GM18508 (cell line): ENCODE results near the gene CARD16.
"Not testable (repeated sequence)": the region's sequence is repeated elsewhere in the genome, so short reads cannot be mapped to it uniquely, and the experiment has no call there.

Experiments
- ATAC-seq: cut with Tn5 transposase; IDR thresholded peaks from one replicate; pipeline ENCODE4 v1.9.1; 2021; ENCODE audit warnings: moderate number of reproducible peaks; ENCODE audit not compliant: insufficient read depth, unreplicated experiment

The CARD16 gene

DNA sequence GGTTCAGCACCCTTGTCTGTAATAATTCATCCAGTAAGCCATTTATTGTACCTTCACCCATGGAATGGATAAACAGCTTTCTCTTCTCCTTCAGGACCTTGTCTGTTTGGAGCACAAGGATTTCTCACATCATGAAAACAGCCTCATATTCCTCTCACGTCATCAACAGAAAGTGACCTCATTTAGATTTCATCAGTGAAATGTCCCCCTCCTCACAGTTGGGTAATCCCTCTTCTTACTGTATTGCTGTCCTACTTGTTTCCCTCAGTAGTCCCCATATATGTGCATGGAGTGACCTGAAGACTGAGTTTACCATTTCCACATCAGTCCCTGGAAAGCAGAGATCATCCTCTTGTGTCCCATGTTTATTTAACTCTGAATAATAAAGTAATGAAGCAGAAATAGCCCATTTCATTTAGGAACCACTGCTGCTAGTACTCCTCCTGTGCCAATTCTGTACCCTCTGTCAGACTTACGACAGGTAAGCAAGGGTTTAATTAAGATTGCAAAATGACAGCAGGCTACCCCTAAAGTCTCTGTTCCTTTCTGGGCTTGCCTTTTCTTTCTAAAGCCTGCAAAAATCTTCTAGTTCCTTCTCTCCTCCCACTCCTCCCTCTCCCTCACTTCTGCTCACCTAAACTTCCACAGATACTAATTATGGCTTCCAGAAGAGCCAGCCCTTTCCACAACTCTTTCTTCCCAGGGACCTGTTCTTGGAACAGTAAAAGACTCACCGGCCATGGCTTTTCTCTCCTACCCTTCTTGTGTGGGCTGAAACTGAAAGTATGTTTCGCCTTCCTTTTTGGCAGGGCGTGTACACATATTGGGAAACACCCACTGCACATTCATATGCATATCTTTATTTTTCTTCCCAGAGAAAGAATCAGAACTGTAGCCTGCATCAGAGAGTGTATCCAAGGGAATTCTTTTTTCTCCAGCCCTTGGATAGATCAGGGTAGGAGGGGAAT lies at the start of gene CARD16:
Gene CARD16 (minus strand): TSS at position 779 of the 968 bp plus-strand sequence. CDS start 38 bp downstream, at position 741.
- ATAC-seq: peak; percentile 99

DNA sequence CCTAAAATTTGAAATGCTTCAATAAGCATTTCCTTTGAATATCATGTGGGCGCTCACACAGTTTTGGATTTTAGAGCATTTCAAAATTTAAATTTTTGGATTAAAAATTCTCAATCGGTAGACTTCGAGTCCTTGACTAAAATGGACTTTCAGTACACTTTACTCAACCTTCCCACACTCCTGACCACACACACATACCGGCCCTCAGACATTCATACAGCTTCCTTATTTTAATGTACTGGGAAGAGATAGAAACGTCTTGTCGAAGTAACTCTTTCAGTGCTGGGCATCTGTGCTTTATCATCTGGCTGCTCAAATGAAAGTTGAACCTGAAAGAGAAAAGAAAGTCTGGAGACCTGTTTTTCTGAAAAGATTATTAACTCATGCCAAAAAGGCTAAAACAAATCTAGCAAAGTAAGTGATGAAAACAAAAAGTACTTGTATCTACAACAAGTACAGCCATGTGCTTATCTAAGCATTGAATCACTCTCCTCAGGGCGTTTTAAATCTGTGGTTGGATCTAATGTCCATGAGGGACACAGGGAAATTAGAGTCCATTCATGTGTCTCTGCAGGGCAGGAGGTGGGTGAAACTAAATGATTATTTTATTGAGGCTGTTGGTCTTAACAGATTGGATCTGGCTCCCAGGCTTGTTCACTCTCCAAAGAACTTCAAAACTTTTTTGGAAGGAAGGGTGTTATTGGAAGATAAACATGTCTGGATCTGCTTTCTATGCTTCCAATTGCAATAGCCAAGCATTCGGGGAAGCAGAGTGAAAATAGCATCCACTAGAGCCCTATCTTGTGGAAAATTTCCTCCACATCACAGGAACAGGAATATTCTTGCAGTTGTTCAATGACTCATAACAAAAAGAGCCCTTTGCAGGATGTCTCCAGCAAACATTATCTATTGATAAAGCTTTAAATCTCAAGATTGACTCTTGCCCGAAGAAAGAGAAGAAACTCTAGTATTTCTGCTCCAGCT lies 47.4 kb upstream of the CARD16 start:
- ATAC-seq: no peak

DNA sequence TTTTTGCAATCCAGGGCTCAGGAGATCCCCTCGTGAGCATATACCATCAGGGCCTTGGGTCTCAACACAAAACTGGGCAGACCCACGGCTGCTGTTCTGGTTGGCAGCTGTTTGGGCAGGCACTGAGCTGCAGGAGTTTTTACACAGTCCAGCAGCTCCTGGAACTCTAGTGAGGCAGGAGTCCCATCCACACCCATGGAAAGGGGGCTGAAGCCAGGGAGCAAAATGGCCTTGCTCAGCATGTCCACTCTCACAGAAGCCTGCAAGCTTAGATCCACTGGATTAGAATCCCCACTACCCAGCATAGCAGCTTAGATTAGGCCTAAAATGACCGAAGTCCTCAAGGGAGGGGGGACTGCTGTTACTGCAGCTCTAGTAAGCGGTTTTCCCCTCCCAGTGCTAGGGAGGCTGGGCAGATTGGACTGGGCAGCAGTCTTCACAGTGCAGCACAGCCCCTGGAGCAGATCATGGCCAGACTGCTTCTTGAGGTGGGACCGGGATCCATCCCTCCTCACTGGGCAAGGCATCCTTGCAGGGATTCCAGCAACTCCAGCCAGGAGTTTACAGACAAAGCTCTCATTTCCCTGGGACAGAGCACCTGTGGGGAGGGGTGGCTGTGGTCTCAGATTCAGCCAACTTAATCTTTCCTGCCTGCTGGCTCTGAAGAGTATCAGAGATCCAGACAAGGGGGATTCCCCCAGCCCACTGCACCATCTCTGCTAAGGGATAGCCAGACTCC lies 36.4 kb upstream of the CARD16 start:
- ATAC-seq: no peak

DNA sequence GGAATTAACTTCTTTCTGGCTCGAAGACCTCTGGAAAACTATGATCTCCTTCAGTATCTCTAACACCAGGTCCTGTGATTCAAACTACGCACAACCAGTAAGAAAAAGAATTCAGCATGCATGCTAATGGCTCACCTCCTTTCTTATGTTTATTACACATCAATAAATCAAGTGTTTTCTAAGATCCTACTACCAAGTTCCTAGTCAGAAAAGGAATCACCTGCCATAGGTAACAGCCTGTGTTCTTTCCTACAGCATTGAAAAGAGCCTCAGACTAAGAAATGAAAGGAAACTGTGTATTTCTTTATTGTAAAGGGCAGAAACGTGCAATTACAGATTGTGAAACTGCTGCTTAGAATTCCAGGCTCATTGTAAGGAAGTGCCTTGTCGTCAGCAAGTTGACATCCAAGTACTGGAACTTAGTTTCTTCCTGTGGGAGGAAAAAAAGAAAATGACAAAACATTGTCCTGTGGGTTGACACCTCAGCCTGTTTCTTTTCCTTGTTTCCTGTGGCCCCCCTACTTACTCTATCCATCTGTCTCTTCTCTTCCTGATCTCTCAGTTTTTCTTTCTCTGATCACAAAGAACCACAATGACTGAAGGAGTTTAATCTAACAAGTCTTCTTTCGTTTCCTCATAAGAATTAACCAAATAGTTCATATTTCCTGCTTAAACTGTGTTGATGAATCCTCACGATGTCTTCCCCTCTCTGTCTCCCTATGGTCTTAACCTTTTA lies 35.2 kb upstream of the CARD16 start:
- not testable (repeated sequence) for ATAC-seq

DNA sequence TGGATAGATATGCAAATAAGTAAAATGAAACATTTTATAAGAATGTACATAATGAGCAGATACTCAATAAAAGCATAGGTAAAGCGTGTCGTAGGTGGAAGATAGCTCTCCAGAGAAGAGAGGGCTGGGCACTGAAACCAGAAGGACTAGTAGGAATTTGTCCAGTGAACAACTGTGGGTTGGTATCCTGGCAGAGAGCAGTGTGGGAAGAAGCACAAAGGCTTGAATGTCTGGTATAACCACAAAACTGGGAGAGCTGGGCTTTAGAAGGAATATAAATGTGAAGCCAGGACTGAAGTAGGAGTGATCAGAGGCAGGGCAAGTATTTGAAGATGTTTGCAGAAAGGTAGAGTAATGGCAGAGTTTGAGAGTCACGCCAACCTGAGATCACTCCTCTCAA lies 33.1 kb upstream of the CARD16 start:
- ATAC-seq: no peak

DNA sequence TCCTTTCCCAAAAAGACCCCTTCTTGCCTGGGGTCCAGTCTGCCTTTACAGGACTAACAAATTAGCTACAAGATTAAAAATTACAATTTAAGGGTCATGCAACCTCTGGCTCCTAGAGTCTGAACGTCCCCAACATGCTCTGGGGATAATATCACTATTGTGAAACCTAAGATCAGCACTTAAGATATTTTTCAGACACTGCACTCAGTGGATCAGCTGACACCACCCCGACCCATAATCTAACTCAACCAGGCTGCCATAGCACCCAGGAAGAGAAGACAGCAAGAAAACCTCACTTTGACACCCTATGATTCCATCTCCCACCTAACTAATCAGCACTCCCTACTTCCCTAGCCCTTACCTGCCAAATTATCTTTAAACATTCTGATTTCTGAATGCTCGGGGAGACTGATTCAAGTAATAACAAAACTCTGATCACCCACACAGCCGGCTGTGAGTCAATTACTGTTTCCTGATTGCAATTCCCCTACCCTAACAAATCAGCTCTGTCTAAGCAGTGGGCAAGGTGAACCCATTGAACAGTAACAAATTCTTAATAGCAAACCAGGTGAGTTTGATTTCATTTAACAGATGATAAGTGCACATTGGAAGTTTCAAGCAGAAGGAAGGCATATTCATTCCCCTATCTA lies 32.1 kb upstream of the CARD16 start:
- ATAC-seq: not testable (repeated sequence)

DNA sequence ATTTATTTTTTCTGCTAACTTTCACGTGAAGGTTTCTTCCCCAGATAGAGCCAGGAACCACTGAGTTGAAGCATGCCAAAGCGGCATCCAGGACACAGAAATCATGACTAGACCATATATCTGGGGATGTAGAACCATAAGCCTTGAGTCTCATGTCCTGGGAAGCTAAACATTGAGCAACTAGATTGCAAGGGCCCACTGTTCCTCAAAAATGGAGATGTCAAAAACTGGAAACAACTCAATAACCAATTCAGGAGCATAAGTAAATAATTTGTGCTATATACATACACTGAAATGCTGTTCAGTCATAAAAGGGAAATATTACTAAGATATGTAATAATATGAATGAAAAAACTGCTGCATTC lies 29.0 kb upstream of the CARD16 start:
- no peak for ATAC-seq

DNA sequence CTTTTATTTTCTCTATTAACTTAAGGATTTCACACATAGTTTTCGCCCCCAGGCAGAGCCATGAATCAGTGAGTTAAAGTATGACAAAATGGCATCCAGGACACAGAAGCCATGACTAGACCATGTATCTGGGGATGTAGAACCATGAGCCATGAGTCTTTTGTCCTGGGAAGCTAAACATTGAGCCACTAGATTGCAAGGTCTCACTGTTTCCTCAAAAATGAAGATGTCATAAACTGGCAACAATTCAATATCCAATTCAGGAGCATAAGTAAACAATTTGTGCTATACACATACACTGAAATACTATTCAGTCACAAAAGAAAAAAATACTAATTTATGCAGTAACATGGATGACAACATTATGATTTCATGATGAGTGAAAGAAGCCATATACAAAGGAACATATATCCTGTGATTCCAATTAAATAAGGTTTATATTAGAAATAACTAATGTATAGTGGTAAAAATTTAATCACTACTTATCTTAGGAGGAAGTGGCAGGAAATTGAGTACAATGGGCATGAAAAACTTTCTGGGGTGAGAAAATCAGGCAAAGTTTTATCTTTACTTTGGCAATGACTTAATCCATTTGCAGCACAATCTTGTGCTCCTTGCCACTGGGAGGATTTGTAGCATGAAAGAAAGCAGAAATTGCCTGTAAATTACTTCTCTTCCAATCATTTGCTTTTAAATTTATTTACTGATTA lies 28.5 kb upstream of the CARD16 start:
- ATAC-seq: no peak

DNA sequence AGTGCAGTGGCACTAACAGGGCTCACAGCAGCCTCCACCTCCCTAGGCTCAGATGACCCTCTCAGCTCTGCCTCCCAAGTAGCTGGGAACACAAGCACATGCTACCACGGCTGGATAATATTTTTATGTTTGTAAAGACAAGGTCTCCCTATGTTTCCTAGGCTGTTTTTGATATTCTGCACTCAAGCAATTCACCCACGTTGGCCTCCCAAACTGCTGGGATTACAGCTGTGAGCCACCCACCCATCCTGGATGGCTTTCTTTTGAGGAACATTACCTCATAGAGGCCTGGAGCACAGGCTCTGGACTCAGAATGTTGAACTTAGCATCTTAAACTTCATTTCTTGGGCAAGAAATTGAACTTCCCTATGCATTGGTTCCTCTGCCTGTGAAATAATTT lies 26.9 kb upstream of the CARD16 start:
- not testable (repeated sequence) for ATAC-seq

DNA sequence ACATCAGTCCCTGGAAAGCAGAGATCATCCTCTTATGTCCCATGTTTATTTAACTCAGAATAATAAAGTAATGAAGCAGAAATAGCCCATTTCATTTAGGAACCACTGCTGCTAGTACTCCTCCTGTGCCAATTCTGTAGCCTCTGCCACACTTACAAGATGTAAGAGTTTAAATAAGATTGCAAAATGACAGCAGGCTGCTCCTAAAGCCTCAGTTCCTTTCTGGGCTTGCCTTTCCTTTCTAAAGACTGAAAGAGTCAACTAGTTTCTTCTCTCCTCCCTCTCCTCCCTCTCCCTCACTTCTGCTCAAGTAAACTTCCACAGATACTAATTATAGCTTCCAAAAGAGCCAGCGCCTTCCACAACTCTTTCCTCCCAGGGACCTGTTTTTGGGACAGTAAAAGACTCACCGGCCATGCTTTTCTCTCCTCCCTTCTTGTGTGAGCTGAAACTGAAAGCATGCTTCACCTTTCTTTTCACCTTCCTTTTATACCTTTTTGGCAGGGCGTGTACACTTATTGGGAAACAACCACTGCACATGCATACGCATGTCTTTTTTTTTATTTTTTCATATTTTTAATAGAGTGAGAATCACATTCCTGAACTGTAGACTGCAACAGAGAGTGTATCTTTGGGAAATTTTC lies 26.1 kb upstream of the CARD16 start:
- no peak for ATAC-seq

DNA sequence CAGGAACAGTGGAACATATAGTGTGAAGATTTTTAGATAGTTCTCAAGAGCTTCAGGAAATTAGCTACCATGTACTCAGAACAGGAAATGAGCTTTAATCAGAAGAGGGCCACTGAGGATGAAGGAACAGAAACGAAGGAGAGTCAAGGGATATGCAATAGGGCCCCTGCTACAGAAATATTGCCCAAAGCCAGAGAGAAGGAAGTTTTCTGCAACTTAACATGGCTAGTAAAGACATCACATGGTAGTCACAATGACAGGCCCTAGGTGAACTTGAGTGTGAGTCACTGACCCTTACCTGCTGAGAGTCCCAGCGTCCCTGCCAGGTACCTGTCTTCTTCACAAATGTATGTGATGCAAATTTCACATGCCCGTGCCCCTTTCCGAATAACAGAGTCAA lies 25.2 kb upstream of the CARD16 start:
- no peak for ATAC-seq

DNA sequence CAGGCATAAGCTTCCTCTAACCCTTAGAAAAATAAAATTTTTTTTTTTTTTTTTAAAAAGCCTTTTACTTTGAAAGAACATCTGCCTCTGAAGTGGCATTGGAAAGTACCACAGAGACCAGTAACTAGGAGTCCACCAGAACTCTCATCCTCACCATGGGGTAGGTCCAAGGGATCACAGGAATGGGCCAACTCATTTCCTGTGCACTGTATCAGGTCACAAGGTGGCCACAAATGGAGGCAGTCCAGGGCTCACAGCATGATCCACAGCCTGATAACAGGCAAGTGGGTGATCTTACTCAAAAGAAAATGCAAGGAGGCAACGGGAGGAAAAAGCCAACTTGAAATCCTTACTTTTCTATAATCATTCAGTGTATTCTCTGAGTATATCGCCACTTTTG lies 24.6 kb upstream of the CARD16 start:
- ATAC-seq: not testable (repeated sequence)

DNA sequence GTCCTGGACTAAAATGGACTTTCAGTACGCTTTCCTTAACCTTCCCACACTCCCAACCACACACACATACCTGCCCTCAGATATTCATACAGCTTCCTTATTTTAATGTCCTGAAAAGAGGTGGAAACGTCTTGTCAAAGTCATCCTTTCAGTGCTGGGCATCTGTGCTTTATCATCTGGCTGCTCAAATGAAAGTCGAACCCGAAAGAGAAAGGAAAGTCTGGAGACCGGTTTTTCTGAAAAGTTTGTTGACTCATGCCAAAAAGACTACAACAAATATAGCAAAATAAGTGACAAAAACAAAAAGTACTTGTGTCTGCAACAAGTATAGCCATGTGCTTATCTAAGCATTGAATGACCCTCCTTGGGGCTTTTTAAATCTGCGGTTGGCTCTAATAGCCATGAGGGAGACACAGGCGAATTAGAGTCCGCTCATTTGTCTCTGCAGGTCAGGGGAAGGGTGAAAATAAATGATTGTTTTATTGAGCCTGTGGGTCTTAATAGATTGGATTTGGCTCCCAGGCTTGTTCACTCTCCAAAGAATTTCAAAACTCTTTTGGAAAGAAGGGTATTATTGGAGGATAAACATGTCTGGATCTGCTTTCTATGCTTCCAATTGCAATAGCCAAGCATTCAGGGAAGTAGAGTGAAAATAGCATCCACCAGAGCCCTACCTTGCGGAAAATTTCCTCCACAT lies 18.3 kb upstream of the CARD16 start:
- ATAC-seq: not testable (repeated sequence)

DNA sequence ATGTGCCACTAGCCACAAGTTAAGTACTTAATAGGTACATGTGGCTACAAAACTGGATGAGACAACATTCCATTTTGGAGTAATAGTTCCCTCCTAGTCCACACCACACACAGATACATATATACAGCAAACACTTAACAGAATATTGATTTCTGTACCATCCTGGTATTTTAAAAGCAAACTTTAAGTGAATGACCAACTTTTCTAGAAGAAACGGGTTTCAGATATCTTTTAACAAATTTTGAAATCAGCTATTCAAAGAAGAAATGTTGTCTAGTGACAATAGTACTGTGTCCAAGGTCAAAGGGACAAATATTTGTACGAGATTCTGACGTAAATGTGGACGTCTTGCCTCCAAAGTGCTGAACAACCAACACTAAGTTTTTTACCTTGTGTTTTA lies 12.3 kb upstream of the CARD16 start:
- no peak for ATAC-seq

DNA sequence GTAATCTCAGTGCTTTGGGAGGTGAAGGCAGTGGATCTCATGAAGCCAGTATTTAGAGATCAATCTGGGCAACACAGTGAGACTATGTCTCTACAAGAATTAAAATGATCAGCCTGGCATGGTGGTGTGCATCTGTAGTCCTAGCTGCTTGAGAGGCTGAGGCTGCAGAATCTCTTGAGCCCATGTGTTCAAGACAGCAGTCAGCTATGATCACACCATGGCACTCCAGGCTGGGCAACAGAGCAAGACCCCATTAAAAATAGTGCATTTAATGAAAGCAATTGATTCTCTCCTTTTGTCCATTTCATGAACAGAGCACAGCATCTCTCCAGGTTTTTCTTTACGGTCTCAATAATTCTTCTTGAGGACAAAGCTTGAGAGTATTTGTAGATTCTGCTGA lies 11.3 kb upstream of the CARD16 start:
- ATAC-seq: no peak

DNA sequence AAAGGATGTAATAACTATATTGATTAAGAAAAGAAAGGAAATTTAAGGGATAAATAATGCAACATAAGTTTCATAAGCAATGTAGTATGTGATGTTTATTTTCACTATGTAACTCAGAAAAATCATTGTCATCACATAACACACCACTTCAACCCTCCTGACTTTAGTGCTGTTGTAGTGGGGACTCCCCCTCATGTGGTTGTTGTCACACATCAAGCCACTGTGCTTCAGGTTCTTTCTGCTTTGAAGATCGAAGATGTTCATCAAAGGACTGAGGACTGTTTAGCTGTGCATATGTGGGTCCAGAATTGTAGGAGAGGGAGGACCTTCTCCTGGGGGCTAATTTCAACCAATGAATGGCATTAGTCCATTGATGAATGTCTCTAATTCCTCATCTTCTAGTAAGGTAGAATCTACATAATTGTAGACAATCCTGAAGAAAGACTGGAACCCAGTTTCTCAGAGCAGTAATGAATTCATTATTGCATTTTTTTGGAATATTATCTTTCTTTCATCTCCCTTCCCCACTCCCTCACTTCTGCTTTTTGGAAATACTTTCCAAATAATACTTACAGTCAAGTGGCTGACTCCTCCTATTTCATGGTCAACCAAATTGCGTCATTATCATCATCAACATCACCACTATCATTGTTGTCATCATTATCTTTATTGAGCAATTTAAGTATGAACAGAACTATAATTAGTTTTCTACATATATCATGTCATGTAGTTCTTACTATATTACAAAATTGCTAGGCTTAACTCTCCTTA lies 9.8 kb upstream of the CARD16 start:
- no peak for ATAC-seq

DNA sequence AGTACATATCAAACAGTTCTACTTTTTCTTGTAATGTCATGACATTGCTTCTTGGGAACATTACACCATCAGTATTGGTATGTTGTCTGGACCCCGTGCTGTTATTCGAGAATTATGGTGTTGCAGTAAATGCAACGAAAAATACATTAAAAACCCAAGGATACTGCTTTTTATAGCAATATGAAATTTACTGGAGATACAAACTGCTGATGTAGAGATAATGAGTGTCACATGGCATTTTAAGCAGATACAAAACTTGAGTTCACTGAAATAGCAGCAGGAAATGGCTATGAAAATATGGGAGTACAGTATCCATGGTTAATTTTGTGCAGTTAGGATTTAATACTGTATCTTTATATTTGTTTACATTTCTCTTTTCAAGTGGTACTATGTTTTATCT lies 7.4 kb upstream of the CARD16 start:
- ATAC-seq: no peak
